ENCODE measurements around the gene TMEM164.

DNA sequence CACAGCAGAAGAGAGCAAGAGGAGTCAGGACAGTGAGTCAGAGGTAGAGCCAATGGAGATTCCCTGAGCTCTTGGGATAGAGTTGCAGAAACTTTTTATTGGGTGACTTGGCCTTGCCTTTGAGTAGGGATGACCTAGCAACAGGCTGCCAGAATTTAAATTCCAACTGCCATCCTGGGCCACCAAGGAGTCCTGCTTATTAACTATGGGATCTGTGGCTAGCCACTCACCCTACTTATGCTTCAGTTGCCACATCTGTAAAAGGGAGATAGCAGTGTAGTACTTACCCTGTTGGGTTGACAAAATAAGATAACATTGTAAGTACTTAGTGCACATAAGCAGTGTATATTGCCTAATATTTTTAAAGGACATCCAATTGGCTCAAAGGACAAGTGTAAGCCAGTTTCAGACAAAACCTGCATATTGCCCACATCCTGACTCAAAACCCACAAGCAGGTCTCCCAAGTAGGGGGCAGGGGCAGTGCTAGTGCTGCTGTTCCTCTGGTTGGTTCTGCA, 43.5 kb upstream of the TMEM164 start:
- no peak for TF ChIP-seq SIN3A (IDR thresholded peaks at IDR 0.05; ENCODE audit: borderline replicate concordance, insufficient read depth, low read length)
- no peak for TF ChIP-seq POLR2AphosphoS5 (IDR thresholded peaks at IDR 0.05; ENCODE audit: low read depth, low read length)
- TF ChIP-seq, protein P1, sequence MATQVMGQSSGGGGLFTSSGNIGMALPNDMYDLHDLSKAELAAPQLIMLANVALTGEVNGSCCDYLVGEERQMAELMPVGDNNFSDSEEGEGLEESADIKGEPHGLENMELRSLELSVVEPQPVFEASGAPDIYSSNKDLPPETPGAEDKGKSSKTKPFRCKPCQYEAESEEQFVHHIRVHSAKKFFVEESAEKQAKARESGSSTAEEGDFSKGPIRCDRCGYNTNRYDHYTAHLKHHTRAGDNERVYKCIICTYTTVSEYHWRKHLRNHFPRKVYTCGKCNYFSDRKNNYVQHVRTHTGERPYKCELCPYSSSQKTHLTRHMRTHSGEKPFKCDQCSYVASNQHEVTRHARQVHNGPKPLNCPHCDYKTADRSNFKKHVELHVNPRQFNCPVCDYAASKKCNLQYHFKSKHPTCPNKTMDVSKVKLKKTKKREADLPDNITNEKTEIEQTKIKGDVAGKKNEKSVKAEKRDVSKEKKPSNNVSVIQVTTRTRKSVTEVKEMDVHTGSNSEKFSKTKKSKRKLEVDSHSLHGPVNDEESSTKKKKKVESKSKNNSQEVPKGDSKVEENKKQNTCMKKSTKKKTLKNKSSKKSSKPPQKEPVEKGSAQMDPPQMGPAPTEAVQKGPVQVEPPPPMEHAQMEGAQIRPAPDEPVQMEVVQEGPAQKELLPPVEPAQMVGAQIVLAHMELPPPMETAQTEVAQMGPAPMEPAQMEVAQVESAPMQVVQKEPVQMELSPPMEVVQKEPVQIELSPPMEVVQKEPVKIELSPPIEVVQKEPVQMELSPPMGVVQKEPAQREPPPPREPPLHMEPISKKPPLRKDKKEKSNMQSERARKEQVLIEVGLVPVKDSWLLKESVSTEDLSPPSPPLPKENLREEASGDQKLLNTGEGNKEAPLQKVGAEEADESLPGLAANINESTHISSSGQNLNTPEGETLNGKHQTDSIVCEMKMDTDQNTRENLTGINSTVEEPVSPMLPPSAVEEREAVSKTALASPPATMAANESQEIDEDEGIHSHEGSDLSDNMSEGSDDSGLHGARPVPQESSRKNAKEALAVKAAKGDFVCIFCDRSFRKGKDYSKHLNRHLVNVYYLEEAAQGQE (IDR thresholded peaks at IDR 0.05; ENCODE audit: insufficient read depth in 1 of 2, low read depth in 2 of 2, low read length in 2 of 2) = no peak
- TF ChIP-seq TAF1 (IDR thresholded peaks at IDR 0.05; ENCODE audit: borderline replicate concordance, insufficient read depth, low read length) = no peak

Data from PFSK-1 (cell line).